Colon (tissue), 2 donors: ENCODE data around the gene NAXD.
"Not testable (repeated sequence)": the region's sequence is repeated elsewhere in the genome, so short reads cannot be mapped to it uniquely, and the experiment has no call there.

ENCODE experiments used
- FAIRE-seq: peaks from 2 replicates; lab custom pipeline; 2012; peaks lifted over from hg19 to GRCh38; lab: Jason Lieb, UNC
- donor health status: control.
- donor health status: control.

NAXD gene

DNA sequence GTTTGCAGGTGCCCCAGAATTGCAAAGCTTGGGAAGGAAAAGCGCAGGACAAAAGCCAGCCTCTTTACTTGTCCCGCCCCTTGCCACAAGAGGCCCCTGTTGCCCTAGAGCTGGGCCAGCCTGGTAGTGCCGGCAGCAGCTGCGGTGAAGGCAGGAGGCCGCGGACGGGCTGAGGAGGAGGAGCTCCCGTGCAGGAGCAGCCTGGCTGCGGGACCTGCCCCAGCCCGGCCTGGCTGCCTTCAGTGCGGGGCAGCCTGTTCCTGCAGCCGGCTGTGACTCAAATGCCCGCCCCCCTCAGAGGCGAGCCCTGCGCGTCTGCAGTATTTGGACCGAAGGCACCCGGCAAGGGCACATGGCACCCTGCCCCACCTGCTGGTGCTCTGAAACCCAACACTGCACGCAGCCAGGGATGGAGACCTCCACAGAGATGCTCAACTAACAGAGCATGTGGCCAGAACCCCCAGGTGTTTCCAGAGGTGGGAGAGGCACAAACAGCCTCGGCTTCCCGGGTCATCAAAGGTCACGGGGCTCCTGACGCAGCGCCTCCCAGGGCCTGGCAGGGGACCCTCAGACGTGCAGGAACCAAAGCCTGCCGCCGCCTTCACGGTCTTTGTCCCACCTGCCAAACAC is 29.7 kb downstream of the NAXD start:
- FAIRE-seq: no peak

DNA sequence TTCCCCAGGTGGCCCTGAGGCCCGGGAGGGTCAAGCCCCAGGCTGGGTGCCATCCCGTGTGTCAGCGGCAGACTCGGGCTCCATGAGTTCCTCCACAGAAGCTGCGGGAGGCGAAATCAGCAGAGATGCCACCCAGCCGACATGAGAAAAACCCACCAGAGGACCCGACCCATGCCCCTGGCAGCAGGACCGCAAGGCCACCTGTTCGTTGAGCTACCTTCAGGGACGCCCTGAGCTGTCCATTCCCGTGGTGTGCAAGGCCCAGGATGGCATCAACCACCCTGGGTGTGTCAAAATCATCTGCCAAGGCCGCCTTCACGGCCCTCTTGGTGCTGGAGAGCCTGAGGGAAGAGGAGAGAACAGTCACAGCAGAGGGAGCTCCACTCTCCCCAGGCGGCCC is 30.4 kb downstream of the NAXD start:
- no peak for FAIRE-seq

DNA sequence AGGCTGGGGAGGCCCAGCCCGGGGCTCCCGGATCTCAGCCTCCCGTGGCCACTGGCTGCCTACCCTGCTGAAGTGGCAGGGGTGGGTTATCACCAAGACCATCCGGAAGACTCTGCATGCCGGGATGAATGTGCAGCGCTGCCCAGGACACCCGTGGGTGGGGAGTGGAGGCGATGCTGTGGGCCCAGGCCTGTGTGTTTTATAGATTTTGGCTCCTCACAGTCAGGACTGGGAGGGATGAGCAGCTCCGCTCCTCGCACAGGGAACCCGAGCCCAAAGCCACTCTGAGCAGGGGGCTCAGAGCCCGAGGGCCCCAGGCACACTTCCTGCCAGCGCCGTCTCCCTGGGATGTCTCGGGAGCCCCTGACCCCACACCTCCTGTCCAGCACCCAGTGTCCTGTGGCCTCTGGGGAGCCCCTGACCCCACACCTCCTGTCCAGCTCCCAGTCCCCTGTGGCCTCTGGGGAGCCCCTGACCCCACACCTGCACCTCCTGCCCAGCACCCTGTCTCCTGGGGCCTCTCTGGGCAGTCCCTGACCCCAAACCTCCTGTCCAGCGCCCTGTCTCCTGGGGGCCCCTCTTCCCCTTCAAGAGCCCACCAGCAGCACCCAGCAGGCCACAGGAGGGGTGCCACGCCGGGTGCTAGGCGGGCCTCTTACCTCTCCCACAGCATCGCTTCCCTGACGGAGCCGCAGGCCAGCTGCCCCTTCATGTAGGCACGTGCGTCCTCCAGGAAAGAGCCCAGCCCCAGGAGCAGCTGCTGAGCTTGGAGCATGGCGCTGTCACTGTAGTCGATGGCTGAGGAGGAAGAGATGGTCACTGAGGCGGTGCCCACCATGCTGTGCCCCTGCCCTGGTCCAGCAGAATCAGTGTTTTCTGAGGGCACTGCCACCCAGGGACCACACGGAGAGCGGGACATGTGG is 31.4 kb downstream of the NAXD start:
- FAIRE-seq: no peak

DNA sequence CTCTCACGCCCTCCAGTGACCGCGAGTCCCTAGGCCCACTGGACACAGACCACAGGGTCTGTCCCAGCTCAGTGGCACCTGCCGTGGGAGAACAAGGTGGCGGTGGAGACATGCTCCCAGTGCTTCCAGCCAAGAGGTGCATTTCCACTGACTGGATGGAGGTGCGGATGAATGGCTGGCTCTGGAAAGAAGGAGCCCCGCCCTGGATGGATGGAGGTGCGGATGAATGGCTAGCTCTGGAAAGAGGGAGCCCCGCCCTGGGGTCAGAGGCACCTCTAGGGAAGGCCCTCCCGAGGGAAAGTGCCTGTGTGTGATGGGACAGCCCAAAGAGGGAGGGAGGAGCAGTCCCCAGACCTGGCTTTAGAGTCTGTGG is 32.0 kb downstream of the NAXD start:
- no peak for FAIRE-seq

DNA sequence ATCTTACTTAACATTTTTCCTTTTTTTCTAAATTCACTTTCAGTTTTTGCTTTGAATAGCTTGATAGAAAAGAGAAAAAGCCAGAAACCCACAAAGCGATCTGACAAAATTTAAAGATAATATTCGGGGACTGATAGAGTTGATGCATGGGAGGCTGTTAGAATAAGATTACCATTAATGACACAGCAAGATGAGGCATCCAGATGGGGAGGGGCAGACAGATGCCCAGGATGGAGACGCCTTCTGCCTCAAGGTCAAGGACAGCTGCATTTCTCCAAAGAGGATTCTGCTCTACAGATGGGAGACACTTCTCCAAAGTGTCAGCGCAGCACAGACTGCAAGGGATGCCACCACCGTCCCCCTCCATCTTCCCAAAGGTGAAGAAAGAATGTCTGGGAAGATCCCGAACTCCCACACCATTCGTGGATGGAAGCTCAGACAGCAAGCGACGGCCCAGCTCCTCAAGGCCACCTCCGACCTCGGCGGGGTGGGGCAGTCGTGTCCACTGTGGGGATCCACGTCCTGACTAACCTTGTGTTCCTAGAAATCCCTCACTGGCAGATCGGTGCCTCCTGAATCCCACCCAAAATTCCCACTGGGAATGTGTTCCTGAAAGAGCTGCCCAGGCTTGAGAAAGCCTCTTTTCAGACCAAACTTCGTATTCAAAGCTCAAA is 32.9 kb downstream of the NAXD start:
- no peak for FAIRE-seq

DNA sequence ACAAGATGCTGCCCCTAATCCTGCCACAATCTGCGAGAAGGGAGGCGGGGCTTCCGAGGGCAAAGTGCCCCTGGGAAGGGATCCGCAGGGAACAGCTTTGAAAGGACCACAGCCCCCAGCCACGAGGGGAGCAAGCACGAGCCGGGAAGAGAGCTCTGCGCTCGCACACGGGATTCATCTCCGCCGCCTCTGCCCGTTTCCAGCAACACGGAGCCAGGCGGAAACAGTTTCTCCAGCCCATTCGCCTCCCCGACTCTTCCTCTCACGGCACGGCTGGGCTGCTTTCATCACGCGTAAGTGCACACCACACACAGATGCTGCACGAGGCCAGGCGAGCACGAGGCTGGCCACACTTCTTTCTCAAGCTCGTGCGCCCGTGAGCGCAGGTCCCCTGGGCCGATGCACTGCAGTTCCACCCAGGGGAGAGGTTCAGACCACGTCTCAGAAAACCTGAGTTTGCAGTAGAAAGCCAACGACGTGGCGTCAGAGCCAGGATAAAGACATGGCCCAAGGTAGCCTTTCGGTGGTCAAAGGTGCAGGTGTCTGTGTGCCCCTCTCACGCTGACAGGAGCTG is 33.6 kb downstream of the NAXD start:
- no peak for FAIRE-seq

DNA sequence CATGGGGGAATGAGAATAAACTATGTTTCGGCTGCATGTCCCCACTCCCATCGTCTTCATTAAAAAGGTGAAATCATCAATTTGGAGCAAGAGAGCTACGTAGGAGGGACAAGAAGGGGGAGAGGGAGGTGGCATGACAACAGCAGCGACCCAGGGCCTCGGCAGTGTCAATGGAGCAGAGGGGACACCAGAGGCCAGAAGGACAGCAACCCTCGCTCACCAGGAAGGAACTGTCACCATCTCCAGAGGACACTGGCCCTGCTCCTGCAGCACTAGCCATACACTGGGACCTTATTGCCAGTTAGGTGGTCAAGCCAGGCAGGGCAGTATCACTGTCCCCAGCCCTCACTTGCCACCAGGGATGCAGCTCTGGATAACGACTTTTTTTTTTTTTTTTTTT is 34.2 kb downstream of the NAXD start:
- FAIRE-seq: no peak

DNA sequence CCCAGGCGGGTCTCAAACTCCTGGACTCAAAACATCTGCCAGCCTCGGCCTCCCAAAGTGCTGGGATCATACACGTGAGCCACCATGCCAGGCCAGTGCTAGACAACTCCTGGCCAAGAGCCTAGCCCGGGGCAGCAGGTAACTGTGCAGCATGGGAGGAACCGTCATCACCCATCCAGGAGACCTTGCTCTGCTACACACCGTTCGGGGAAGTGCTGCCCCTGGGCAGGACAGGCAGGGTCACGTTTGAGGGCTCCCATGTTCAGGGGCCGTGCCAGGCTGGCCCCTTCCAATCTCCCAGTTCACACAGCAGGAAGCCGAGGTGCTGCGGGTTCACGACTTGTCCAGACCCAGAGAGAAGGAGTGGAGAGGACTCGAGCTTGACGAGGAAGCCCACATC is 35.1 kb downstream of the NAXD start:
- no peak for FAIRE-seq

DNA sequence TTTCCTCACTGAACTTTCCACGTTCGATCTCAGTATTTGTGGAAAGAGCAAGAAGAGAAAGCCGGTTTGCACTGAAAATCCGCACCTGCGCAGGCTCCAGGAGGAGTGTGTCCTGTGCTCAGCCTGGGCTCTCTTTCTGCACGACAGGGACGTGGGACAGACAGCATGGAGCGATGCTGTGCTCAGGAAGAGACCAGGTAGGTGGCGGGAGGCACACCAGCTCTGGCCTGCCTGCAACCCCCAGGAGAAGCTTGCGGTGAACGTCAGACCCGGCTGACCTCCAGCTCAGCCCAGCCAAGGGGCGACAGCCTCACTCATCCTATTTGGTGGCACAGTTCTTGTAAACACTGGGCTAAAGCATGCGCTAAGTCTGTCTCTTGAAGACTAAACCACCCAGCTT is 35.9 kb downstream of the NAXD start:
- FAIRE-seq: no peak

DNA sequence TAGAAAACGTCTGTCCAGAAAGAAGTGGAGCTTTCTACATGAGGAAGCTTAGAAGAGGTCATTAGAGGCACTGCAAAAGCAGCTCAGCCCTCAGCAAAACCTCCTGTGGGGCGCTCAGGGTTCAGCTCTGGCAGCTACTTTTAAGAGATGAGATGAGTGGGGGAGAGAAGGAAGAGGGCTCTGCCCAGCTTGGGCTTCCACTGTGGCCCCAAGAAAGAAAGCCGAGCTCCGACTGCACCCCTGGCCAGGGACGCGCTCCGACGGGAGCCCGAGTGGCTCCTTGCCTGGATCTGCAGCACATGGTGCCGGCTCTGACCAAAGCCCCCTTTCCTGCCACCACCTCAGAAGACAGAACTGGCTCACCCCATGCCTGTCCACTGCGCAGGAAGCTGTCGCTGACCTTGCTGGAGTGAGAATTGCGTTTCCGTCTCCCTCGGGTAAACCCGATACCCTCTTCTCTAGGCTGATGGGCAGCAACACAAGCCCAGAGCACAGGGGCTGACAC is 36.4 kb downstream of the NAXD start:
- no peak for FAIRE-seq

DNA sequence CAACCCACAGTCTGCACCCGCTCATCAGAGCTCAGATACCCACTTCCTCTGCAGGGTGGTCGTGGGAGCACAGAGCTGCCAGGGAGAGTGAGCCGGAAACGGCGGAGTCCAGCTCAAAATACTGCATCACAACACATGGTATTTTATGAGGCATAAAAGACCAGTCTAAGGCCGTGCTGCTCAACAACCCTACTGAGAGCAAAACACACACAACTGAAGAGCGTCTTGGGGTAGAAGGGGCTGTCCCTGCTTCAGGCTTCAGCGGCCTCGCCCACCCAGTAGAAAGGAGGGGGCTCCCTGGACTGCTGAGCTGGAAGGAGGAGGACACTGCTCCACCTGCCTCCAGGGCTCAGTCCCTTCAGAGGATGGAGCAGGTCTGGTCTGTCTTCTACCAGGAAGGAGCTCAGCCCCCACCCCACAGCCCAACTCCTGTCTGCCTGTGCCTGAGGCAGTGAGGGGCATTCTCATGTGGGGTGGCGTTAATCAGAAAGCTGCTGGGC is 36.9 kb downstream of the NAXD start:
- no peak for FAIRE-seq

DNA sequence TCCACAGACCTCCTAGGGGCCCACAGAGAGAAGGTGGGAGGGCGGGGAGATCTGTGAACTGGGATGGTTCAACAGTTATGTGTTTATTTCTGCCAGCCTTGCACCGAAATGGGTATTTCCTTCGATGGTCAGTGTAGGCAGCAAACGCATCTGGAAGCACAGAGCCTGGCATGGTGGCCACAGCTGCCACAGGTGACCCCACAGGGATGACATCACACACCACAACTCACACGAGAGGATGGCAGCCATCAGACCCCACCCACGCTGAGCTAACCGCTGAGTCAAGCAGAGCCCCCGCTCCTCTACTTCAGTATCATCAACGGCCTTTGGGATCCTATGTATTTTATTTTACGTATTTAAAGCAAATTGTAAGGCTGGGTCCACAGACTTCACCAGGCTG is 37.4 kb downstream of the NAXD start:
- no peak for FAIRE-seq

DNA sequence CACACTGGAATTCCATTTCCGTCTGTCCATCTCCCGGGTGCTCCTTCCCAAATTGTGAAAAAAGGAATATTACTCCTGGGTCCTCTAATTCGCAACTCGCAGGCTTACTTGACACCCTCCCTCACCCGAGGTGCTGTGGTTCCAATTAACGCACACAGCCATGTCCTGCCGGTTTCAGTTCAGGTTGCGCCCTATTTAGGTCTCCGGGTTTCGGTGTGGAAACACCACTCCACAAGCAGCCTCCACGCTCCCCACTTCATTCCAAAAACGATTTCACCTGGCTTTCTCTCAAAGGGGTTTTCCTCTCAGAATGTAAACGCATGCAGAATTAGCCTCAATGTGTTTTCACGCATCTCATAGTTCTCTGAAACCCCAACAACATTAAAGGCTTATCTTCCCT is 37.9 kb downstream of the NAXD start:
- no peak for FAIRE-seq

DNA sequence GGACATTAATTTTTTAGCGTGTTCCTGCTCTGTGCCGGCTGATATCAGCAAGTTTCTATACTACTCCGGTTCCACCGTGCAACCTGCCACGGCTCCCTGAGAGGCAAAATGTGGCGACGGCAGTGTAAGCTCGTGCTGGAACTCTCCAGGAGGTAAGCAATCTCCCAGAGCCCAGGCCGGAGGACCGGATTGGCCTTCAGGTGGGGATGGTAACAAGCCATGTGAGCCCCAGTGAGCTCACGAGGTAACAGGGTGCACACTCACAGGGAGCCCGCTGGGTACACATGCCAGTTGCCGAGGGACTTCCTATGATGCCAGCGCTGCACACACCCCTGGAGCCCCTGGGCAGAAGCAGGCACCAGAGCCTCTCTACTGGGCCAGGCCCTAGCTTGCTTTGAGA is 38.5 kb downstream of the NAXD start:
- no peak for FAIRE-seq

DNA sequence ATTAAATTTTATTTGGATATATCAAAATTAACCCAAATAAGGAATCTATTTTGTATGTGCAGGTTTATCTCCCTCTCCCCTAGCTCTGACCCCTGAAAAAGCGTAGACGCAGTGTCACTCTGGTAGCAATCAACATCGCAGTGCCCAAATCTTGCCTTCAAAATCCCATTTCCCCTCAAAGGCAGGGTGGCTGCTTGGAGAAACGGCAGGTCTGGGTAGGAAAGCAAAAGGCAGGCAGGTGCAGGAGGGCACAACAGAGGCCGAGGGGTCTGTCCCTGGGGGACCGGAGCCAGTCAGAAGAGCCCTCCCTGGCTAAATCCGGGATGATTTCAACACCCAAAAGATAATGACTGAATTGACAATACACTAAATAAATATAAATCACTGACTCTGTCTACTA is 41.9 kb downstream of the NAXD start:
- no peak for FAIRE-seq

DNA sequence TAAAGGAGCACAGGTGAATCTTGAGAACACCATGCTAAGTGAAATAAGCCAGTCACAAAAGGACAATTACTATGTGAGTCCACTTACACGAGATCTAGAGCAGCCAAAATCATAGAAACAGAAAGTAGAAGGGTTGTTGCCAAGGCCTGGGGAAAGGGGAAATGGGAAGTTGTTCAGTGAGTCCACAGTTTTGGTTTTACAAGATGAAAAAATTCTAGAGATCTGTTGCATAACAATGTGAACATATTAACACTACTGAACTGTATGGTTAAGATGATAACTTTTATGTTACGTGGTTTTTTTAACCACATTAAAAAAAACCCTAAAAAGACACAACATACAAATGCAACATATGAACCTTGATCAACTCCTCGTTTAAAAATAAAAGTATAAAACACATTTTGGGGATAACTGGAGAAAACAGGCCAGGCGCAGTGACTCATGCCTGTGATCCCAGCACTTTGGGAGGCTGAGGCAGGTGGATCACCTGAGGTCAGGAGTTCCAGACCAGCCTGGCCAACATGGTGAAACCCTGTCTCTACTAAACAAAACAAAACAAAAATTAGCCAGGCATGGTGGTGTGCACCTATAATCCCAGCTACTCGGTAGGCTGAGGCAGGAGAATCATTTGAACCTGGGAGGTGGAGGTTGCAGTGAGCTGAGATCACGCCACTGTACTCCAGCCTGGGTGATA is 43.0 kb downstream of the NAXD start:
- FAIRE-seq: not testable (repeated sequence)

DNA sequence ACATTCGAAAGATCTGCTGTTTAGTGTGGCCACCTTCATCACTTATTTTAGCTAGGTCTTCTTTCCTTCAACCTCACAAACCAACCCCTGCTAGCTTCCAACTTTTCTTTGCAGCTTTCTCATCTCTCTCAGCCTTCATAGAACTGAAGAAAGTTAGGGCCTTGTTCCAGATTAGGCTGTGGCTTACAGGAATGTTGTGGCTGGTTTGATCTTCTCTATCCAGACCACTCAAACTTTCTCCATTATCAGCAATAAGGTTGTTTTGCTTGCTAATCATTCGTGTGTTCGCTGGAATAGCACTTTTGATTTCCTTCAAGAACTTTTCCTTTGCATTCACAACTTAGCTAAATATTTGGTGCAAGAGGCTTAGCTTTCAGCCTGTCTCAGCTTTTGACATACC is 45.9 kb downstream of the NAXD start:
- FAIRE-seq: no peak

DNA sequence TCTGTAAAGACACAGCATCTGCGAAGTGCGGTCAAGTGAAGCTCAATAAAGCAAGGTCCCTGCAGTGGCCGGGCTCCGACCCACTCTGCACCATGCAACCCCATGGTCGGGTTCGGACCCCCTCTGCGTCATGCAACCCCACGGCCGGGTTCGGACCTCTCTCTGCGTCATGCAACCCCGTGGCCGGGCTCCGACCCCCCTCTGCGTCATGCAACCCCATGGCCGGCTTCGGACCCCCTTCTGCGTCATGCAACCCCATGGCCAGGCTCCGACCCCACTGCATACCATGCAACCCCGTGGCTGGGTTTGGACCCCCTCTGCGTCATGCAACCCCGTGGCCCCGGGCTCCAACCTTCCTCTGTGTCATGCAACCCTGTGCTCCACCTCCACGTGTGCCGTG is 46.7 kb downstream of the NAXD start:
- FAIRE-seq: no peak

DNA sequence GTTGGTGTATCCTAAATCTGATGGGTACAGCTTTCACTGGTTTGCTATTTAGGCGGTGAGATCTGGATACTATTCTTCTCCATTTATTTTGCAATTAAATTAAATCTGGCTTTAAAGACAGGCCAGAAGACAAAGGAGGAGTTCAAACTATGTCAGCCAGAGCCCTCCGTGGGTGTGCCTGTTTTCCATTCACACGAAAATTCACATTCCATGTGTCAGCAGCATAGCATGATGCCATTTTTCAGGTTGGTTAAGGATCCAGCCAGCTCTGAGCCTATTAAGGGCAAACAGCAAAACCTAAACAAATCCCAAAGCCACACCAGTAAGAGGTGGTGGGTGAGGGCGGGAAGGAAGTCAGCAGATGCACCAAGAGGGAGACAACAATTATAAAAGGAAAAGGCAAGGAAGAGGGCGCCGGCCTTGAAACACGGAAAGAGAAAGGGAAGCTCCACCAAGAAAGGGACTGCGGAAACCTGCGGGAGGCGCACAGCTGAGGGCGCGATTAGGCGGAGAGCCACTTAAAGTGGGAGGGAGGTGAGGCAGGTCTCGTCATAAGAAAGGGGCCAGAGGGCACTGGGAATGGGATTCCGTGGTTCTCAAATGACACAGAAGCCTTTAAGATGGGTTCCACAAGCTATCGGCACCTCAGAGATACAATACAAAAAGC is 47.6 kb downstream of the NAXD start:
- FAIRE-seq: no peak

DNA sequence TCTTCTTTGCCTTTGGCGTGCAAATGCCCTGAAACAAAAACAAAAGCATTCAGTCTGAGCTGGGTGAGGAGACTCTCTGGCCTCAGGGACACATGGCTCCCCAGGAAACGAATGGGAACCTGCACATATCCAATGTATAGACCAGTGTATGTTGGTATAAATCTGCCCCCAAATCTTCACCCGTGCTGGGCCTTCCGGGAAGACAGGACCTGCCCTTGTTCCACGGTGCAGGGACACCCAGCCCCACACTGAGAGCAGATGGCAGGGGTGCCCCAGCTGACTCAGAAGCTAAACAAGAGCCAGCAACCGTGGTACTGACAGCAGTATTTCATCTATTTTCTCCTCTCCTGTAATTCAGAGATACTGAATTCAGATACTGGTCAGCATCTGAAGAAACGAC is 48.1 kb downstream of the NAXD start:
- FAIRE-seq: no peak

DNA sequence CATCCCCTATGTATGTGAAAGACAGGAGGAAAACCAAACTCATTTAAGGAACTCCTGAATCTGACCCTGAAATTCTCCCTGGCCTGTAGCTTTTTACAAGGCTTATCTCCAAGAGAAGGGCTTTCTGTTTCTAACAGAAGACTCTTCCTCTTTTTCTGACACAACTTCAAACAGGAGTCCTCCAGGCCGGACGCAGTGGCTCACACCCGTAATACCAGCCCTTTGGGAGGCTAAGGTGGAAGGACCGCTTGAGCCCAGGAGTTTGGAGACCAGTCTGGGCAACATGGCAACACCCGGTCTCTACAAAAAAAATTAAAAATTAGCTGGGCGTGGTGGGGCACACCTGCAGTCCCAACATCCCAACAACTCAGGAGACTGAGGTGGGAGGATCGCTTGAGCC is 48.7 kb downstream of the NAXD start:
- FAIRE-seq: no peak
